GM19240 (cell line): ENCODE results near the gene GRM7.

Source experiments
- DNase-seq: peaks from one replicate; pipeline ENCODE4 v3.0.0; 2011; ENCODE audit warnings: low spot score; ENCODE audit not compliant: insufficient read length

The GRM7 gene

GRCh38 chr3:7392206-7392605 is 531.3 kb downstream of the GRM7 start:
- no peak for DNase-seq

- no peak for DNase-seq
These were observed 533.2 kb downstream of the GRM7 start for GRCh38 chr3:7393944-7394605.

- DNase-seq: no peak
These were observed 535.6 kb downstream of the GRM7 start for GRCh38 chr3:7396534-7396933.

GRCh38 chr3:7397097-7397496 is 536.2 kb downstream of the GRM7 start:
- no peak for DNase-seq

- no peak for DNase-seq
These were observed 539.4 kb downstream of the GRM7 start for GRCh38 chr3:7400360-7400759.

- no peak for DNase-seq
These were observed 540.5 kb downstream of the GRM7 start for GRCh38 chr3:7401418-7401817.

GRCh38 chr3:7407107-7407506 is 546.2 kb downstream of the GRM7 start:
- no peak for DNase-seq

- no peak for DNase-seq
These were observed 549.9 kb downstream of the GRM7 start for GRCh38 chr3:7410782-7411181.

- DNase-seq: no peak
These were observed 560.1 kb downstream of the GRM7 start for GRCh38 chr3:7421065-7421464.

- DNase-seq: no peak
These were observed 562.1 kb downstream of the GRM7 start for GRCh38 chr3:7423036-7423435.

GRCh38 chr3:7423995-7424394 is 563.1 kb downstream of the GRM7 start:
- no peak for DNase-seq

GRCh38 chr3:7428206-7428718 is 567.3 kb downstream of the GRM7 start:
- DNase-seq: no peak

- no peak for DNase-seq
These were observed 571.7 kb downstream of the GRM7 start for GRCh38 chr3:7432610-7433009.

GRCh38 chr3:7433073-7433472 is 572.2 kb downstream of the GRM7 start:
- no peak for DNase-seq

- DNase-seq: no peak
These were observed 575.6 kb downstream of the GRM7 start for GRCh38 chr3:7436542-7436941.

- no peak for DNase-seq
These were observed 576.3 kb downstream of the GRM7 start for GRCh38 chr3:7437231-7437630.

- DNase-seq: no peak
These were observed 578.3 kb downstream of the GRM7 start for GRCh38 chr3:7439101-7439680.

- DNase-seq: no peak
These were observed 584.0 kb downstream of the GRM7 start for GRCh38 chr3:7444886-7445285.

- no peak for DNase-seq
These were observed 584.4 kb downstream of the GRM7 start for GRCh38 chr3:7445331-7445730.

- DNase-seq: peak; percentile 3
These were observed 586.4 kb downstream of the GRM7 start for GRCh38 chr3:7447197-7447769.

- no peak for DNase-seq
These were observed 595.5 kb downstream of the GRM7 start for GRCh38 chr3:7456386-7456785.

GRCh38 chr3:7461202-7461825 is 600.4 kb downstream of the GRM7 start:
- no peak for DNase-seq
